Measurements from ENCODE around the gene VCAN.

Gene VCAN

DNA sequence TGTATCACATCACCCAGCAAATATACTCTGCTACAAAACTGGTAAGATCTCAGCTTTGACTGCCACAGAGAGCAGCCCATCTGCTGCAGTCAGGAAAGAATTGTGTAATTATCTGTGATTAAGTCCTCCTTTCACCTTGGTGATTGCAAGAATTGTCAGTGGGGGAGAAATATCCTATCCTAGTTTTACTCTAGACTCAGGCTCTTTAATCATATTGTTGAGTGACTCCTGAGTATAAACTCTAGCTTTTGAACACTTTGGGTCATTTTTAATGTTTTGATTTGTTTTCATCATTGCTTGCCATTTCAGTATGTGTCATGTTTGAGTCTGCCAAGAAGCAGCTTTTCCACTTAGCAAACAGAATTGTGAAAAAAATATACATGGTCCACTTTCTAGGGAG lies 32.1 kb downstream of the VCAN start:
- no peak for DNase-seq

DNA sequence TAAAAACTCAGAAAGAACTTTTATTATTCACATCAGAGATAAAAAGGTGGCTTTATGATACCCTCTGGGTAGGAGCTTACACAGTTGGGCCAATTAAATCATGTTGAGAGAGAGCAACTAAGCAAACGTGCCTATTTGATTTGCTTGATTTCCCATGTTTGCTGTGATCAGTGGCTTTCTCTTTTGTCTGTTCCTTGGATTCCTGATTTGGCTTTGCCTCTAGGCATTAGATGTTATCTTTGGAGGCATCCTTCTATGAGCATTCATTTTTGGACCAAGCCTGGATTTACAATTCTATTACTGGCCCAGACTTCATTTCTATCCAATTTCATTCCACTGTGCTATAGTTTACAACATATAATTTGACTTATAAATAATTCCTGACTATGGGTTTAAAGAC lies 35.9 kb downstream of the VCAN start:
- DNase-seq = no peak

DNA sequence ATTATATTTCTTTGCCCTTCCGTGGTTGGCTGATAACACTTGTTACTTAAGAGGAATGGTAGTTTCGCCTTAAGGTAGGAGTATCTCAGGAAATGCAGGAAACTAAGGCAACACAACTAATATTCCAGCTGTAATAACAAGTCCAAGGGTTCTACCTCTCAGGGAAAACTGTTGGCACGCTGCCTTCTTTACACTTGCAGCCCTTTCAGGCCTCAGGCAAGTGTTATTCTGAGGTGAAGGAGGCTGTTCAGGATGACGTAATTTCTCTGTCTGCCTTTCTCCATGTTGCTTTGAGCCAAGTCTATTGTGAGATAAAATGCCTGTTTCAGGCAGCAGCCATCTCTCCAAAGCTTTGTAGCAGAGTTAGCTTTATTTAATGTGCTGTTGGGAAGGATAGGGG lies 38.0 kb downstream of the VCAN start:
- DNase-seq = no peak

DNA sequence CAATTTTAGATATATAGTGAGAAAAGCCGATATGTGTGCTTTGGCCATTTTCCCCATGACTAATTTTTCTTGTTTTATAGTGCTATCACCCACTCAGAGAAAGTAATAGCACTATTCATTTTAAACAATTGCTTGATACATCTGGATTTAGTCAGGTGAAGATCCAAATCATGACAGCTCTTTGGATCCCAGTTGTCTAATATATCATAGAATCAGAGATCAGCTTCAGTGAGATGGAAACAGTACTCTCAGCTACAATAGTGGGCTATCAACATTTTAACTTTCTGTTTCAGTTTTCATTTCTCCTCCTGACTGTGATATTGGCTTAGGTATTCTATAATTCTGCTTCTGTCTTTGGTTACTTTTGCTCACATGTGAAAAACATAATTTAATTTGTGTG lies 38.7 kb downstream of the VCAN start:
- DNase-seq = no peak

DNA sequence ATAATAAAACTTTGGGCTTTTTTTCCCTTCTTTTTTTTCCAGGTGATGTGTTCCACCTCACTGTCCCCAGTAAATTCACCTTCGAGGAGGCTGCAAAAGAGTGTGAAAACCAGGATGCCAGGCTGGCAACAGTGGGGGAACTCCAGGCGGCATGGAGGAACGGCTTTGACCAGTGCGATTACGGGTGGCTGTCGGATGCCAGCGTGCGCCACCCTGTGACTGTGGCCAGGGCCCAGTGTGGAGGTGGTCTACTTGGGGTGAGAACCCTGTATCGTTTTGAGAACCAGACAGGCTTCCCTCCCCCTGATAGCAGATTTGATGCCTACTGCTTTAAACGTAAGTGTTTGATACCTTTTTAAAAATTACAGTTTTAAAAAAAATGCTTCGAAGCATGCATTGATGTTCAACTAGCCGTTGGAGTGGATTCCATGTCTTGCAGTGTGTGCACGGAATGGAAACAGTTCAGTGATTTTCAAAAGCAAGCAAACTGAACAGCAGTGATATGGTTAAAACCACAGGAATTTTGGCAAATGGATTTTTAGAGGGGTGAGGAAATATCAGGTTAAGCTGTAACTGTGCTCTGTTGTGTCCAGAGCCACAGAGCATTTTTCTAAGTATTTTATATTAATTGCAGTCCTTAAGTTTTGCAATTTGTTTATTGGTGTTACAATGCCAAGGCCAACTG lies 40.7 kb downstream of the VCAN start:
- DNase-seq = no peak

DNA sequence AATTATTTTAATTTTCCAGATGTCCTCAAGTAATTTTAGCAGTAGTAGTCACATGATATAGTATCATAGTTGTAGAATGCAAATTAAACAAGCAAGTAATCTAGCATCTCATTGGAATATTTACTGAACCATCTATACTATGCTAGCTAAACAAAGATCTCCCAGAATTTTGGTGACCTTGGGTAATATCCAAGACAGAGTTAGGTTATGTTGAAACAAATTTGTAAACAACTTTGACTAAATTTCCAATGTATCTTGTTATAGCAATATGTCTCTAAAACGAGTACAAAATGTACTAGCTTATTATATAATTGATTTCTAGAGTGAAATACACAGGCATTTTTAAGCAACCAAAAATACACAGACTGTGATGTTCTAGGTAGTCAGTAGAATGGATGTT lies 41.5 kb downstream of the VCAN start:
- no peak for DNase-seq

DNA sequence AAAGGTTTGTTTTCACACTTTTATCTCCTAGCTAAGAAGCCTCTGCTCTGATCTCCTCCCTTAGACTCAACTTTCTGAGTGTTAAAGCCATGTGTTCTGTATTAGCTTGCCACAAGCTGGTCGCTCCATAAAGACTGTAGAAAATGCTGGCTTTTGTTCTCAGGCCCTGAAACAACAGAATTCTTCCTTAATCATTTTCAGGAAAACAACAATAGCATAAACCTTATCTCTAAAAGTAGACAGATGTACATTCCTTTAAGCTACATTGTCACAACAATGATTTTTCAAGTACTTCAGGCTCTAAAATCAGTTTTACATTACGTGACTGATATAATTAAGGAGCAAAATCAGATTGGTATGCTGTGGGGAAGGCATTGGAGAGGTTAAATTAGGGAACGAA lies 41.9 kb downstream of the VCAN start:
- DNase-seq = no peak

DNA sequence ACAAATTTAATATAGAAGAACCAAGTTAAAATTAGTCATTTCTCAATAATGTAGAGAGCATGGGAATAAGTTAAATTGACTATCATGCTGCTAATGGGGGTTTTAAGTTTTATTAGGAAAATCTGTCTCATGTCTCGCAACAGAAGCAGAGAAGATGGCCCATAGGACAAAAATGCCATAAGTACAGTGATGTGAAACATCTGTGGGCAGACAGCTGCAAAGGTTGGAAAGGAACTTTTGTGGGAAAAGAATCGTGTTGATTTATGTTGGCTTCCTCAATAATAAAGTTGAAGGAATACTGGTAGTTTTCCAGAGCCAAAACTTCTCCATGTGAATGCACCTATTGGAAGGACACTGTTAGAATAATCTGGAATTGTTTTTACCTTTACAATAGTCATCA lies 44.8 kb downstream of the VCAN start:
- DNase-seq = no peak

DNA sequence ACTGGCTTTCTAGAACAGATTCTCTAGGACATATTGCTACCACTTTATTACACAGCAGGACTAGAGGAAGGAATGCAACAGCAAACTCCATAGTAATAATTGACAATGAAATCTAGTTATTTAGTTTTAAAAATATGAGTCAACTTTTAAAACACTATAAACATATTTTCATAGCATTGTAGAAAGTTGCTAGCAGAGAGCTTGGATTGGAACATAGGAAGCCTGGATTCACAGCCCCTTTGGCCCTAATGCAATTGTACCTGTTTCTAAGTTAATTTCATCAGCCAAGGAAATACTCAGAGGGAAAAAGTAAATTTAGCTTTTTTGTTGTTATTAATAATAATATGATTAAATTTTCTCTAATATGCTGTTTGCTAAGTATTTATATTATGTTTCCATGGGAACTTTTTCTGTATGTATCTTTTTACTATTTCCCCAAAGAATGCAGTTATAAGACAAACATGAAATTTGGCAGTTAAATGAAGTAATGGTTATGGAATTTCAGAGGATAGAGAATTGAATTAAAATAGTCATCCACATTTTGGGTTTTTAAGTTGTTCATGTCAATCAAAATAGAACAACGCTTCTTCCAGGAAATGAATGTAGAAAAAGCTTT lies 45.6 kb downstream of the VCAN start:
- DNase-seq = no peak

DNA sequence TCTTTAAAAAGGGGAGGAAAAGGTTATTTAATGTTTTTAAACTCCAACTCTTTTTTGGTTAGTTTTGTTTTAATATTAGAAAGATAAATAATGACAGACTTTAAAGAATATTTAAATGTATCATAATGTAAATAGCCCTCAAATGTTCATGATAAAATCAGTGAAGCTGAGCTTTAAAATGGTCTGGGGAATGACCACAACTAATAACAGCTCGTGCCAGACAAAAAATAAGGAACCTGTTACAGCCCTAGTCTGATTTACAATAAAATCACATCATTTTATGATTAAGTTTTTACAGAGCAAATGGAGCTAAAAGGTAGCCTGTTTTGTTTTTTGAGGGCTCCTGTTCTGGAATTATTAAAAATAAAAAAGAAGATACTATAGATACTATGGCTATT lies 46.1 kb downstream of the VCAN start:
- DNase-seq = no peak

DNA sequence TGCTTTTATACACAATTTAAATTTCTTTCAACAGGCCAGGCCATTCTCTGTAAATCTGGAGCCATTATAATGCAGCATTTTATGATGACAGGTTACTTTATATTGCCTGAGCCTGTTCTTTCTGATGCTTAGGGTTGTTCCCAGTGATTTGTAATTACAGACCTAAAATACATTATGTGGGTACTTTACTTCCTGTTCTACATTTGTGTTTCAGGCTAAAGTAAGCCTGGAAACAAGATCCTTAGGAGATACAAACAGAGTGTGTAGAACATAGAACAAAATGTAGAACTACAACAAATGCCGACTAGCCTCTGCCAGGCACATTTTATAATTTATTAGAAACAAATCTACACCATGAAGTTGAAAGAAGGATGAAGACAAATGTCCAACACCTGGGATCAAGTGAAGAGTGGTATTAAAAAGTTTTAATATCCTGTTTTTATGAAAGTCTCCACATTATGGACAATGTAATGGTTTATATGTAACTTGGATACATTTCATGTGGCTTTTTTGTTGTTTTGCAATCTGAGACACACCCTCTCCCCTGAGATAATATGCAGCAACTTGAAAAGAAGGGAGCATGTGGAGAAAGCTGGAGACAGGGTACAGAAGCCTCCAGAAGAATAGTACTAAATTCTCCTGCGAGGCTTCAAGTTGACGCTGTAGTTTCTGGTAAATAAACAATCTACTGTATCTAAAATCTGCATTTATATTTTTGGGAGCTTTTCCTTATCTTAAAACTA lies 46.9 kb downstream of the VCAN start:
- no peak for DNase-seq

DNA sequence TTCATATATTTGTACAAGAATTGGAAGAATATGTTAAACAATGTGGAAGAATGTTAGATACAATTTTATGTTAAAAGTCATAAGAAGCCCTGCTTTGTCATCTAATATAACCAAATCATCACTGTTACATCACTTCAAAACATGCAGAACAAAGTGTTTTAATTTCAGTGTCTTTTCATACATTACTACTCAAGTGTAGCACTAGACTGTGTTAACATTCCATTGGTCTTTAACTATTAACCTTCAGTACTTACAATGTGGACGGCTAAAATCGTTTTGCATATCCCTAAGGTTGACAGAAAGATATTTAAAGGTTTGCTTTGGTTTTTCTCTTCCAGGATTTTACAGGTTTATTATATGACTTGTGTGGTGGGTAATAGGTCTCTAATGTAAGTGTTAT lies 50.9 kb downstream of the VCAN start:
- no peak for DNase-seq

DNA sequence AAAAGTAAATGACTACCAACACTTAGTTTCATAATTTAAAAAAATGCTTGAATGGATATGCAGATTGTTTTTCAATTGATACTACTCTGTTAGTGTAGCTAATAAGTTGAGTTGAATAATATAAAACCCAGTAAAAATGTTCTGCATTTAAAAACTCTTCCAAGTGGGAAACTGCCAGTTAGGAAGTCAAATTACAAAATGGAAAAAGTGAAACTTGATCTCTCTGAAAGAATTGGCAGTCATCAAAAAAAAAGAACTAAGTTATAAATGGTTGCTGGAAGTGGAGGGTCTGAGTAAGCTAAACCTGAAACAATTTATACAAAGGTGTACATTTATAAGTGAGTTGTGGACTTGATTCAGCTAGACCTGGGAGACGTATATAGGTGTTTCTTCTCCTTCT lies 52.4 kb downstream of the VCAN start:
- no peak for DNase-seq

DNA sequence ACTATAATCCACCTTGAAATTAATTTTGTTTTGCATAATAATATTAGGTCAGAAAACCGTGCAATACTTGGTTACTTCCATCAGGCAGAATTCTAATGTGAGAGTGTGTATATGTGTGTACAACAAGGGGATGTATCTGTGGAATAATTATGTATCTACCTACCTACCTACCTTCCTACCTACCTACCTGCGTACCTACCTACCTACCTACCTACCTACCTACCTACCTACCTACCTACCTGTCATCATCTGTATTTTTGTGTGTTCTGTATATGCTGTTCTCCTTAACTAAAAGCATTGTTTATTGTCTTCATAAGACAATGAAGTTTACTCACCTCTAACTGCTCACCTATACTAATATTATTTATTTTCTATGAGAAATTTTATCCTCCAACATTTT lies 52.8 kb downstream of the VCAN start:
- DNase-seq = no peak

DNA sequence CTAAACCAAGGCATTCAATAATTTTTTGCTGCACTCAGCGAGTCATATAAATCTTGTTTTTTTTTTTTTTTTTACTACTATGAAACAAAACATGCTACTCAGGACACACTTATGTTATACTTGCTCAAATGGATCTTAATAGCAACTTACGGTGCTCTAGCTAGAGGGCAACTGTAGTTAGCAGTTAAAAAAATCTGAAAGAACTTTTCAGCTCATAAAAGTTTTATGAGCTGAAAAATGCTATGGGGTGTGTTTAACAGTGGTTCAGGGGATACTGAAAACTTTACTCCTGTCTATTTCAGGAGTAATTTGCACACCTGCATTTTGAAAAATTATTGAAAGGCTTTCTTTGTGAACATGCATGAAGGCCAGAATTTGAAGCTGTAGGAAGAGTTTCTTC lies 53.4 kb downstream of the VCAN start:
- no peak for DNase-seq

DNA sequence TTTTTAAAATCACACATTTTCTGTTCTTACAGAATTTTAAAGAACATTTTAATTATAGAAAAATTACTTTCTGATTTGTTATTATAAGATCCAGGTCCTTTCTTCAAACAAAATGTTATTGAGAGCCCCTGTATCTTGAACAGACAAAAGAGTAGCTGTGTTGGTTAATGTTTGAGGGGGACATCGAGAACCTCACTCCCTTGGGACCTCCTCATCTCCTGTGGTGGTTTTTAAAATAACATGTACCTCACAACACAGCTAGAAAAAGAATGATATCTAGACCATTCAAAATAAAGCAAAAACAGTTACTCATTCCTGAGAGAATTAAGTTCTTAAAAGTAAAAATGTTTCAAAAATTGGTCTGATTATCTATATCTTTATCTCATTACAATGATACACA lies 54.7 kb downstream of the VCAN start:
- no peak for DNase-seq

DNA sequence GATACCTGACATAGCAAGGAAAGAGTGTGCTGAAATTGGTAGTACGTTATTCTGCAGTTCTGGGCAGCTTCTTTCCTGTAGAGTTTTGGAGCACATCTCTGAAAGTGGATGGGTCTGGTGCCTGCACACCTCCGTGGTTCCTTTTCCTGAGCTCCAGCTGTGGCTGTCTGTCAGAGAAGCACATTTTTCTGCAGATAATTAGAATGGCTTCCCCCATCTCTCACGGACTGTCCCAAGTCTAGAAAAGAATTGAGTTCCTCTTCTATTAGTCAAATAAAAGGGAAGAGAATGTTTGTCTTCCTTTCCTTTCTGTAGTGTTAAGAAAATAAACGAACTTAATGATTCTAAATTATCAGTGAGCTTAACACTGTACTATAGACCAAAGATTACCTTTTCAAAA lies 55.7 kb downstream of the VCAN start:
- no peak for DNase-seq

DNA sequence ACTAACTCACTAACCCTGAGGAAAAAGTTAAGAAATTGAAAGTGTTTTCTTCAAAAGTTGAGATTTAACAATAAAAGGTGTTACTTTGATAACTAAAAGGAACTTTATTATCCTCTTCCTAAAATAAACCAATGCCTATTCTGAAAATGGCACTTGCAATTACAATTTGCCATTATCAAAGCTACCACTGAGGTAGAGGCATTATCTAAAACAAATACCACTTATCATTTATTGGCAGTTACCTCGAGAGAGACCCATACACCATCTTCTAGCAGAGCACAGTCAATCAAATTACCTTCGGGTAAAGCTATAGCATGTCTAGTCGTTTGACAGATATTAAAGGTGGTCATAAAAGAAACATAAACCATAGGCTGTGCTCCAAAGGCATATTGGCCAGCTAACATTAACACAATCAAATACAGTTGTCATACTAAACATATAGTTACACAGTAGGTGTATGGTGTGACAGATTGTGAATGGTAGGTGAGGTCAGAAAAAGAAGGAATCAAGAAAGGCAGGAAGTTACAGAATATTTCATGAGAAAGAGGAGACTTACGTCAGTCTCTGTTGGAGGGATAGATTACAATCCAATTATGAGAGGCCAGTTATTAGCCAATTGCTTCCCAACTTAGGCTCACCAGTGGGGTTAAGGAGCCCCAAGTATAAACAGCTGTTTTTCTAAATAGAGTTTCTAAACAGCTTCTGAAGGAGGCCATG lies 56.3 kb downstream of the VCAN start:
- DNase-seq = no peak

DNA sequence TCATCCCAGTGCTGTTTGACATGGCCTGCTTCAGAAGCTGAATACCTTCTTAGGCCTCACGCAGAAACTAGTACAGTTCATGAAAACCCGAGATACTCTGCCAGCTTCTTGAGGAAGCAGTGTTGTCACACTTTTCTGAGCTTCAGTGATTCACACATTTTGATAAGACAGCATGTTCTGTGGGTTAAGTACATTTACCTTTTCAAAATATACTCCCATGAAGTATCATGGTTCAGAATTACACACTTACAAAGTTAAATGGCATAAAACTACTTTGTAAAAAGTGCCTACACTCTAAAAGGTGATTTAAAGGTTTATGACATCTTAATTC lies 56.9 kb downstream of the VCAN start:
- DNase-seq = no peak

DNA sequence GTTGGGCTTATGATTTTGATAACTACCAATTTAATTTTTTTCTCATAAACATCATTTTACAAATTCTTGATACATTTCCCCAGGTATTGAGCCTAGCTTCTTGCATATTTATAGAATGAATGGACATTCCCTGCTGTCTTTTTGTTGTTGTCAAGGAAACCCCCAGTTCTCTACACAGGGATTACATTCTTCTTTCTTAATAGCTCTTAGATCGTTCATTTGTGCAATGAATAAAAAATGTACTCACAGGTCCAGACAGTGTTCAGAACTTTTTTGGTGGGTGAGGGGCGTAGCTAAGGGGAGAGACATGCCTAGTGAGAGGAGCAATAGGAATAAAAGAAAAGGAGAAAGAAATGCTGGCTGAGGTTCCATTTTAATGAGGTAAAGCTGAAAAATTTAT lies 58.6 kb downstream of the VCAN start:
- DNase-seq = no peak

DNA sequence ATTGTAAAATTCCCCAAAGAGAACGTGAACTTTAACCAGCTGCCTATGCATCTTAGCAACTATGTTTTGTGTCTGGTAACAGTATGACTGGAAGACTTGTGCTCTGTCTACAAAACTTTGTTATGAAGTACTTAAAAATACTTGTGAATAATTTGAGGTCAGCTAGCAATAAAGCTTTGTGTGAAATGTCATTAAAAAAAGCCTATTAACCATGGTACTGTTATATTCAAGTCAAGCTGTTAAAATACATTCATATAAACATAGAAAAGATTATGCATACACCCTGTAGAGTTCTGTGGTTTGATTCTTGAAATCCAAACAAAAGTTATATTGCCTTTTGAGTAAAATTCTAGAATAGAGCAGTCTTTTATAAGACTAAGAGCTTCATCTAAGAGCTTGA lies 60.1 kb downstream of the VCAN start:
- no peak for DNase-seq

DNA sequence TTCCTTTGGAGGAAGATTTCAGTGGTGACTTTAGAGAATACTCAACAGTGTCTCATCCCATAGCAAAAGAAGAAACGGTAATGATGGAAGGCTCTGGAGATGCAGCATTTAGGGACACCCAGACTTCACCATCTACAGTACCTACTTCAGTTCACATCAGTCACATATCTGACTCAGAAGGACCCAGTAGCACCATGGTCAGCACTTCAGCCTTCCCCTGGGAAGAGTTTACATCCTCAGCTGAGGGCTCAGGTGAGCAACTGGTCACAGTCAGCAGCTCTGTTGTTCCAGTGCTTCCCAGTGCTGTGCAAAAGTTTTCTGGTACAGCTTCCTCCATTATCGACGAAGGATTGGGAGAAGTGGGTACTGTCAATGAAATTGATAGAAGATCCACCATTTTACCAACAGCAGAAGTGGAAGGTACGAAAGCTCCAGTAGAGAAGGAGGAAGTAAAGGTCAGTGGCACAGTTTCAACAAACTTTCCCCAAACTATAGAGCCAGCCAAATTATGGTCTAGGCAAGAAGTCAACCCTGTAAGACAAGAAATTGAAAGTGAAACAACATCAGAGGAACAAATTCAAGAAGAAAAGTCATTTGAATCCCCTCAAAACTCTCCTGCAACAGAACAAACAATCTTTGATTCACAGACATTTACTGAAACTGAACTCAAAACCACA lies 67.4 kb downstream of the VCAN start:
- no peak for DNase-seq

DNA sequence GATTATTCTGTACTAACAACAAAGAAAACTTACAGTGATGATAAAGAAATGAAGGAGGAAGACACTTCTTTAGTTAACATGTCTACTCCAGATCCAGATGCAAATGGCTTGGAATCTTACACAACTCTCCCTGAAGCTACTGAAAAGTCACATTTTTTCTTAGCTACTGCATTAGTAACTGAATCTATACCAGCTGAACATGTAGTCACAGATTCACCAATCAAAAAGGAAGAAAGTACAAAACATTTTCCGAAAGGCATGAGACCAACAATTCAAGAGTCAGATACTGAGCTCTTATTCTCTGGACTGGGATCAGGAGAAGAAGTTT lies 67.9 kb downstream of the VCAN start:
- DNase-seq = no peak

DNA sequence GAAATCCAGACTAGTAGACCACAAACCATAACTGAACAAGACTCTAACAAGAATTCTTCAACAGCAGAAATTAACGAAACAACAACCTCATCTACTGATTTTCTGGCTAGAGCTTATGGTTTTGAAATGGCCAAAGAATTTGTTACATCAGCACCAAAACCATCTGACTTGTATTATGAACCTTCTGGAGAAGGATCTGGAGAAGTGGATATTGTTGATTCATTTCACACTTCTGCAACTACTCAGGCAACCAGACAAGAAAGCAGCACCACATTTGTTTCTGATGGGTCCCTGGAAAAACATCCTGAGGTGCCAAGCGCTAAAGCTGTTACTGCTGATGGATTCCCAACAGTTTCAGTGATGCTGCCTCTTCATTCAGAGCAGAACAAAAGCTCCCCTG lies 68.6 kb downstream of the VCAN start:
- DNase-seq = no peak

Data from GF-D8 (cell line).